Measurements from ENCODE around the gene GAS7. TPM values are rescaled to one million over a fixed set of nuclear protein-coding genes. Genes with fewer than 3 reads are reported as not detected.

Gene GAS7
- total RNA-seq, 1 donor from 2014 or later, result 2.9 TPM

- Mint-ChIP-seq H3K36me3 (no peaks in the 10 kb centered on the region), H3K27ac (peak overlapping the region; percentile 89), H3K27me3 (ENCODE audit: insufficient read depth, low read depth) (peaks cover 2% of the 10 kb centered on the region), H3K9me3 (no peaks in the 10 kb centered on the region), H3K4me1 (peaks cover 3% of the 10 kb centered on the region), H3K4me3 (no peak overlapping the region)
- no peak overlapping the region for H3K9ac ChIP-seq
- H3K27ac ChIP-seq, result no peak overlapping the region
- no peaks in the 10 kb centered on the region for H3K4me1 ChIP-seq
- no peak overlapping the region for H2AFZ ChIP-seq (replicated peaks)
- H4K20me1 ChIP-seq (ENCODE audit: low read depth), result no peaks in the 10 kb centered on the region
- H3K4me2 ChIP-seq, result no peak overlapping the region
- H3F3A ChIP-seq (ENCODE audit: low read depth), result no peaks in the 10 kb centered on the region
- DNase-seq (ENCODE audit: low spot score), result peak; percentile 50
- H3K4me3 ChIP-seq, result no peak overlapping the region
- no peaks in the 10 kb centered on the region for H3K9me3 ChIP-seq (ENCODE audit: low read depth)
- no peaks in the 10 kb centered on the region for H3K79me2 ChIP-seq (ENCODE audit: low read depth)
- TF ChIP-seq EZH2phosphoT487 (IDR thresholded peaks at IDR 0.05) (no peak), EZH2 (IDR thresholded peaks at IDR 0.05) (no peak), CTCF (IDR thresholded peaks at IDR 0.05) (peak; percentile 60)
- no peaks in the 10 kb centered on the region for H3K36me3 ChIP-seq
- H3K27me3 ChIP-seq, result no peaks in the 10 kb centered on the region
These were observed 216.2 kb downstream of the GAS7 start for GRCh38 chr17:9982159-9982558.

GRCh38 chr17:9981344-9981915 lies 217.0 kb downstream of the GAS7 start:
- Histone ChIP-seq H3K4me2 (no peak overlapping the region), H3F3A (ENCODE audit: low read depth) (no peaks in the 10 kb centered on the region), H3K9ac (no peak overlapping the region), H3K4me3 (no peak overlapping the region), H4K20me1 (ENCODE audit: low read depth) (no peaks in the 10 kb centered on the region), H3K4me1 (no peaks in the 10 kb centered on the region), H3K9me3 (ENCODE audit: low read depth) (no peaks in the 10 kb centered on the region), H3K27ac (no peak overlapping the region), H3K36me3 (no peaks in the 10 kb centered on the region), H2AFZ (replicated peaks) (no peak overlapping the region), H3K79me2 (ENCODE audit: low read depth) (no peaks in the 10 kb centered on the region), H3K27me3 (no peaks in the 10 kb centered on the region)
- Mint-ChIP-seq H3K4me1 (peaks cover 4% of the 10 kb centered on the region), H3K27ac (no peak overlapping the region), H3K9me3 (no peaks in the 10 kb centered on the region), H3K4me3 (no peak overlapping the region), H3K27me3 (ENCODE audit: insufficient read depth, low read depth) (peaks cover 2% of the 10 kb centered on the region), H3K36me3 (no peaks in the 10 kb centered on the region)
- TF ChIP-seq EZH2phosphoT487 (IDR thresholded peaks at IDR 0.05), result no peak
- TF ChIP-seq CTCF (IDR thresholded peaks at IDR 0.05), result no peak
- TF ChIP-seq EZH2 (IDR thresholded peaks at IDR 0.05), result no peak
- no peak for DNase-seq (ENCODE audit: low spot score)

GRCh38 chr17:9979463-9979995 lies 218.9 kb downstream of the GAS7 start:
- no peaks in the 10 kb centered on the region for H3K9me3 ChIP-seq (ENCODE audit: low read depth)
- no peaks in the 10 kb centered on the region for H3K79me2 ChIP-seq (ENCODE audit: low read depth)
- peaks cover 4% of the 10 kb centered on the region for H3K4me1 Mint-ChIP-seq
- TF ChIP-seq EZH2 (IDR thresholded peaks at IDR 0.05), result no peak
- no peak for TF ChIP-seq EZH2phosphoT487 (IDR thresholded peaks at IDR 0.05)
- TF ChIP-seq CTCF (IDR thresholded peaks at IDR 0.05), result no peak
- no peak overlapping the region for H3K4me3 Mint-ChIP-seq
- no peak overlapping the region for H3K27ac ChIP-seq
- H3K36me3 Mint-ChIP-seq, result no peaks in the 10 kb centered on the region
- DNase-seq (ENCODE audit: low spot score), result no peak
- no peak overlapping the region for H3K4me3 ChIP-seq
- H3K36me3 ChIP-seq, result no peaks in the 10 kb centered on the region
- H3K4me2 ChIP-seq, result no peak overlapping the region
- no peaks in the 10 kb centered on the region for H3K9me3 Mint-ChIP-seq
- H2AFZ ChIP-seq (replicated peaks), result no peak overlapping the region
- H3F3A ChIP-seq (ENCODE audit: low read depth), result no peaks in the 10 kb centered on the region
- H3K9ac ChIP-seq, result no peak overlapping the region
- no peak overlapping the region for H3K27ac Mint-ChIP-seq
- H3K27me3 ChIP-seq, result no peaks in the 10 kb centered on the region
- H4K20me1 ChIP-seq (ENCODE audit: low read depth), result no peaks in the 10 kb centered on the region
- no peaks in the 10 kb centered on the region for H3K27me3 Mint-ChIP-seq (ENCODE audit: insufficient read depth, low read depth)
- no peaks in the 10 kb centered on the region for H3K4me1 ChIP-seq
